Myocyte (in vitro differentiated cells): Measurements from ENCODE around the gene ABR. TPM values are rescaled to one million over a fixed set of nuclear protein-coding genes. Genes with fewer than 3 reads are reported as not detected.

Experiments used
- DNase-seq: peaks from one replicate; pipeline ENCODE4 v3.0.0-alpha.2; 2012; ENCODE audit warnings: low read depth
- total RNA-seq: library from RNA; depleted of rRNA; stranded (reverse); fragments of >200 nt; gene quantifications from 2 replicates; pipeline ENCODE4 v1.2.3, GENCODE V29; 2014

The ABR gene
- total RNA-seq, 1 donor from 2014 or later: 71.9 TPM

DNA sequence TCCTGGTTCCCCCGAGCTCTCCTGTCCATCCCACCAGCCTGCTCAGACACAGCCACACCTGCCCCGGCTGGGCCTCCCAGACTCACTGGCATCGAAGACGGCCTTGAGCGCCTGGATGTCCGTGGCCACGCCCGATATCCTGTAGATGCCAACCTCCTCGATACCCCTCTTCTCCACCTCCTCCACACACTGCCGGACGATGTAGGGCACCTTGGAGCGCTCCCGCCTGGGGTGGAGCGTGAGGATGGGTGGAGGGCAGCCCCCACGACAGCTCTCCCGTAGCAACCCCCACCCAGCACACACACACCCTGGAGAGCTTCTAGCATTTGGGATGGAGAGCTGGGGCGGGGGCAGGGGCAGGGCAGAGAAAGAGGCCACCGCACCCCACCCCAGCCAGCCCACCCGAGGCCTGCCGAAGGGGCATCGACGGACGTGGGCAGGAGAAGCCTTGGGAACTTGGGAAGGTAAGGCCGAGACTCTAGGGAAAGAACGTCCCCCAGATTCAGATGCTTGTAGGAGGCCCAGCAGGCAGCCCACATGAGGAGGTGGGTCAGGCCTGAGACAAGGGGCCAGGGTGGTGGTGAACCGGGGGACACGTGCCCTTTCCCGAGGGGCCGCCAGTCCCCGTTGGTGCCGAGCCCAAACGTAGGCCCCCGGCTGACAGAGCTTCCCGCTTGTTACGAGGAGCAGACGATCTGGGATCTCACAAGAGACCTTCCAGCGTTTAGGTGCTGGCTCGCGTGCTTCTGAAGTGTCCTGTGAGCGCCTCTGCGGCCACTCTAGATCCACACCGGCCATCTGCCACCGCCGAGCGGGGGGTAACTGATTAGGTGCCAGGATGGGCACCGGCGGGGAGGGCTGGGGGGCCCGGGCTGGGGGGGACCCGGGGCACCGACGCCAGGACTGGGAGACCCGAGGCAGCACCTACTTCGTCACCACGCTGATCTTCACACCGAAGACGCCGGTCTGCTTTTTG is 167.7 kb downstream of the ABR start:
- no peak for DNase-seq

DNA sequence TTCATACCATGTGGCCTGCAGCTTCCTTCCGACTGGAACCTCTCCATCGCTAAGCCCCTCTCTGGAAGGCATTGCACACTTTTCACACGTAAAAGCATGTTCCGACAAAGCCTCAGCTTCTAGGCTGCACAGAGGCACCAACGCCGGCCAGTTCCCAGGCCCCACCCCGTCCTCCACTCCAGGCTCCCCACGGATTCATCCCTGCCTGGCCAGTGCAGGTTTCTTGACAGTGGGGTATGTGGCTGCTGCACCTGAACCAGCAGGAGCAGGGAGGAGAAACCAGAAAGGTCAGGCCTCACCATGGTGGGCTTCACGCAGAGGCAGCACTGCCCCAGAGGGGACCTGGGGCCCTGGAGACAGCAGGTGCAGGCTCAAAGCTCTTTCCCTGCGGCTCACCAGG is 168.6 kb downstream of the ABR start:
- DNase-seq: no peak

DNA sequence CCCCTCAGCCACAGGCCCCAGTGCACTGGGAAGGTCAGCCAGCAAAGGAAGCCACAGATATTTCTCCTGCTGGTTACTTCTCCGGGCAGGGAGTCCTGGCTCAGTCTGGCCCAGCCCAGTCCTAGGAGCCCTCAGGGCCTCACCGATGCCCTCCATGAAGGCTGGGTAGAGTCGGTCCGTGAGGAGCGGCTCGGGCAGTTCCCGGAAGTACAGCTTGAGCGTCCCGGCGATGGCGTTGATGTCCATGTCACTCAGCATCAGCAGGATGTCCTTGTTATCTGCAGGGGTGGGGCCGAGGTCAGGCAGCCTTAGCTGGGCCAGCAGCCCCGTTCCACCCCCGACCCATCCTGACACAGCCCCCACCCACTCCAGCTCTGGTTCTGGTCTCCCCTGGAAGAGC is 169.2 kb downstream of the ABR start:
- DNase-seq: no peak

DNA sequence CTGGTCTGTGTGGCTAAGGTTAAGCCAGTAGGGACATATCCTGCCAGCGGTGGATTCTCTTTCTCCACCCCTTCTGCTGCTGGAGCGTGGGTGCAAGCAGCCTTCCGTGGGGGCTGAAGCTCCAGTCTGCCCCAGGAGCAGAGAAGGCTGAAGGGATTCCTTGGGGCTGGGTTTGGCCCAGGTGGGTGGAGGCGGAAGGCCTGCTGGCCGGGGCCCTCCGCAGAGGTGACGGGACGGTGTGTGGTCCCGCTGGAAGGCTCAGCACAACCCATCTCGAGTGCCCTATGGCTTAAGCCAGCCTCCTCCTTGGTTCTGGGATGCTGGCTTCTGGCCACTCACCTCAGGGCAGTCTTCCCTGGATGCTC is 169.7 kb downstream of the ABR start:
- no peak for DNase-seq

DNA sequence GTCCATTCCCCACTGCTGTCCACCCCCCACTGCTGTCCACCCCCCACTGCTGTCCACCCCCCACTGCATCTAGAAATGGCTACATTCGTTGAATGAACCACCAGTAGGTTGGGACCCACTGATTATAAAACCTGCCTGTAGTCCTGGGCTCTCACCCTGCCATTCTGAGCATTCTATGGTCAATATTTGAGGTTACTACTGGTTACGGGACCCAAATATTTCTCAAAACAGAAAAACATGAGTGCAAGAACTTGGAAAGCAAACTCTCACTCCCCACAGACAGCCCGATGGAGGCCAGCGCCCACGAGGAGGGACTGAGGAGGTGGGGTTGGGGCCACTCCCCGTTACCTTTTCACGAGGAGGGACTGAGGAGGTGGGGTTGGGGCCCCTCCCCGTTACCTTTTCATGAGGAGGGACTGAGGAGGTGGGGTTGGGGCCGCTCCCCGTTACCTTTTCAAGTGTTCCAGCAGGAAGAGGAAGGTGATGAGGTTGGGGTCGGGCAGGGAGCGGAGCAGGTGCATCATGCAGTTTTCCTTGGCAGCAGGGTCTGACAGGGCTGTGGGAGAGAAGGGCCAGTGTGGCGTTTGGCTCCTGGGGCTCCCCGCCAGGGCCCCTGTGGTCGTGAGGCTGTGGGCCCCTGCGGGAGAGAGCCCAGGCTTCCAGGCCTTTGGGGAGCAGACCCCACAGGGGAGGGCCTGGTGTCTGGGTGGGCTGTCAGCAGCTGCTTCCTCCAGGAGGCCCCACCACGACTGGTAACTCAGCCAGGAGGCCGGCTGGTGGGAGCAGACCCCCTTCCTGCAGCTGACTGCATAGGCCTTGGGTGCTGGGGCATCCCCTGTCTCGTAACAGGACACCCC is 170.3 kb downstream of the ABR start:
- no peak for DNase-seq

DNA sequence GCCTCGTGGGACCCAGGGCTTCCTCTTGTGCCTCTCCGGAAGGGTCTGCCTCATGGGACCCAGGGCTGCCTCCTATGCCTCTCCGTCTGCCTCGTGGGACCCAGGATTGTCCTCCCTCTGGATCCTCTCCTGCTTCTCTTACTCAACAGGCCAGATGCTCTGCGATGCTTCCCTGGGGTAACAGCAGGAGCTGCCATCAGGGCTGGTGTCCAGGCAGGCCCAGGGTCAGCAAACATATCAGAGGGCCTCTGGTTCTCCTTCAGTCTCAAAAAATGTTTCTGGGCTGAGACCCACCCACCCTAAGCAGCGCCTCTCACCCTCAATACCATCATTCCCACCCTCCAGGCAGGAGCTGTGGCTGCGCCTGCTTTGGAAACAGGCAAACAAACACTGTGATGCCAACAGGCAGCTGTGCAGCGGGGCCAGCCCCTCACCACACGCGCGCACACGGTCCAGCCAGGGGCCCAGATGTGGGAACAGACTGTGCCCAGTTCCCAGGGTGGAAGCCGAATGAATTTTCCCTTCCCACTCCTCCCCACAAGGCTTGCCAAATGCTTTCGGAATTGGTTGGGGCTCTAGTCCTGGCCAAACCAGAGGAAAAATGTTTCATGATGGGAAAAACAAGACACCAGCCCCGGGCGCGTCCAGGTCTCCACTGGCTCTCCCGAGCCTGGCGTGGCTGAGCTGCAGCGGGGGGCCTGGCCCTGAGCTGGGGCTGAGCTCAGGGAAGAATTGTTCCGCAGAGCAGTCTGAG is 171.6 kb downstream of the ABR start:
- no peak for DNase-seq

DNA sequence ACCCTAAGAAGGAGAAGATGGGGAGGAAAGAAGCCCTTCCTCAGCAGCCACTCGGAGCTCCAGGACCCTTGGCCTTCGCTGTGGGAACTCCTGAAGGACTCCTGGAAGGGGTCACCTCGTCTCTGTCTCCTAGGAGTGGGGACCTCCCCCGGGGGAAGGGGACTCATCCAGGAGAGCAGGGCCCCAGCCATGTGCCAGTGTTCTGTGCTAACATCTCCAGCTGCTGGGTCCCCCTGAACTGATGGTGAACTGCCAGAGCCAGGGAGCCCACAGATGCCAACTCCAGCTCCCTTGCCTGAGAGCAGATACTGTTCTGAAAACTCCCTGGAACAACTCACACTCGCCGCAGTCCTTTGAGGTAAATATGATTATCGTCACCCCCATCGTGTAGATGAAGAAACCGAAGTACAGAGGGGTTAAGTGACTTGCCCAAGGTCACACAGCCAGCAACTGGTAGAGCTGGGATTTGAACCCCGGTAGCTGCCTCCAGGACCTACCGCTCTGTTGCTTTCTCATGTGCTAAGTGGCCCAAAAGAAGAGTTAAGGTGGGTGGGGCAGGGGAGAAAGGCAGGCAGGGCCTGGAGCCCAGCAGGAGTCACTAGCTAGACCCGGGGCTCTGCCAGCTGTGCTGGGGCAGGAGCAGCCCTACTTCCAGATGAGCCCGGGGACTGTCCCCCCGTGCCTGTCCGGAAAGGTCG is 172.3 kb downstream of the ABR start:
- DNase-seq: no peak

DNA sequence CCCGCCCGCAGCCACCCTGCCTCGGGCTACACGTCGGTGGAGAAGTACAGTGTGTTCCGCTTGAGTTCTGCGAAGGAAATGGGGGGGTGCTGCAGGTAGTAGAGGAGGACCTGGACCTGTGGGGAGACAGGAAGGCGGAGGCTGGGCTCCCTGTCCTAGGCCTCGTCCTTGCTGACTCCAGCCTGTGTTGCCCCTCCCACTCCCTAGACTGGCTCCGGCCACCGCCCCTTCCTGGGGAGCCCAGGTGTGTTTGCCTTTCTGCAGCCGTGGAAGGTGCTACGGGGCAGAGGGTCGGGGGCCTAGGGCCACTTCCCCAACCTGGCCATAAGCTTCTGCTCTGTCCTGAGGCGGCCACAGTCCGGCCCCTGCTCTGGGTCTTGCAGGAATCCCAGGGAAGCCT is 173.7 kb downstream of the ABR start:
- no peak for DNase-seq

DNA sequence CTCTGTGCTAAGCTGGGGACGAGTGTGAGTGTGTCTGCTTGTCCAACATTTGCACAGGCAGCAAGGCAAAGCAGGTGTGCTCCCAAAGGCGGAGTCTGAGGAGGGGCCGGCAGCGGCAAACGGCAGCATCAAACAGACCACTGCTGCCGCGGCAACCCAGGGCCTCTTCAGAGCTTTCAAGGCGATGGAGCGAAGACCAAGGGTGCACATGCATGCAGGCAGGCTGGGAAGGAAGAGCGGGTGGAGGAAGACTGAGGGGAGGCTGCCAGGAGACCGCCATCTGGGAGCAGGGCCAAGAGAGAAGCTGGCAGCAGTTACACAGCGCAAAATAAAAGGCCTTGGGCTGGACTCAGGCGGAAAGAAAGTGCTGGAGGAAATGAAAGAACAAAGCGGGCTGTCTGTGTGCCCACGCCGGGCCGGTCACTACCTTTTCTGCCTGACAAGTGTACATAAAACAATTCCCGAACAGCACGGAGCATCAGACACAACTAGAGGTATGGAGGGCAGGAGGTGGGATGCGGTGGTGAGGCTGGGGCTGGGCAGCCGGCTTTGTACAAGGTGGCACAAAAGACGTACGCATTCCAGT is 174.3 kb downstream of the ABR start:
- DNase-seq: no peak

DNA sequence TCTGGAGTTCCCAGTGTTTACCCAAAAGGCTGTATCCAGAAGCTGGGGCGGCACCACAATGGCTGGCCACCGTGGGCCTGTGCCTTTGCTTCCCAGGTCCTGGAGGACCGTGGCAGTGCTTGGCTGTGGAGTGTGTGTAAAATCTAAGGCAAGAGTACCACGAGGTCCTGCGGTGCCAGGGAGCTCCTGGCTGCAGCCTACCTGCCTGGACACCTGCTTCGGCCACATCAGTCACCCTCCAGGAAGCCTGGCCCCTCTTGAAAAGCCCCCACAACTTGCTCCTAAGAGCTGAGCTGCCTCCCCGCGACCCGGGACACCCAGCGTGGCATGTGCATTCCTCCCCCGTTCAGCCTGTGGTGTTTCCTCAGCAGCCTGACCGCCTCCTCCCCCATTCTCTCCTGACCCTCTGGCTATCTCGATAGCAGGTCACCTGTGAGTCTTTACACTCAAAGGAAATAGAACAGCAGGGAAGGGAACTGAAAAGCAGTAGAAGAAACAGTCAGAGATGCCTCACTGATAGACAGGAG is 174.9 kb downstream of the ABR start:
- no peak for DNase-seq

DNA sequence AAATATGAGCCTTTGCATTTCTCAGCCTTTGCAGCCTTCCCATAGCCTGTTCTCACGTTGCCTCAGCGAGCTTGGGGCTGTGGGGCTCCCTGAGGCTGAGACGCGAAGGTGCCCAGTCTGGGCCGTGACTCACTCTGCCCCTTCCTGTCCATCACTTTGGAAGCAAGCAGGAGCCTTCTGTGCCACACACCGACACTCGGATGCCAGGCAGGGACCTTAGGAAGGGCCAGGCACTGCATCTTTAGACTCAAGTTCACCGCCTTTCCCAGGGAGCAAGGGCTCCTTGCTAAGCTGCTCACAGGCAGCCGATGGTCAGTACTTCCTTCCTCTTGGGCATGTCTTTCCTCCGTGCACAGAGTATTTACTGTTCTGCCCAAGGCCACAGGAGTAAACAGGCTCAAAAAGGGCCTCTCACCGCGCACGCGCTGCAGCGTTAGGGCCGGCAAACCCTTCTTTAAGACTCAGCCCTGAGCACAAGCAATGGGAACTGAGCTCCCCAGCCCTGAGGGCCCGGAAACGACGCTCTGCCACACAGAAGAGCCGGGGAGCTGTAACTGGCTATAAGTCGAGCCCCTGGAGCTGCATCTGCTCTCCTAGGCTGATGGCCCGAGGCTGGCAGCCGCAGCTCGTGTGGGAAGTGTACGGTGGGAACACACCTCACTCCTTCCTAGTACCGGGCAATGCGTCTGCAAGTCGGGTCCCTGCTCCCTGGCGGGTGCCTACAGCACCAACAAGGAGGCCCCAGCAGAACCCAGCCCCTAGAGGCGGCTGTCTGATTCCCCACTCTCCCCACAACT is 175.6 kb downstream of the ABR start:
- DNase-seq: no peak

DNA sequence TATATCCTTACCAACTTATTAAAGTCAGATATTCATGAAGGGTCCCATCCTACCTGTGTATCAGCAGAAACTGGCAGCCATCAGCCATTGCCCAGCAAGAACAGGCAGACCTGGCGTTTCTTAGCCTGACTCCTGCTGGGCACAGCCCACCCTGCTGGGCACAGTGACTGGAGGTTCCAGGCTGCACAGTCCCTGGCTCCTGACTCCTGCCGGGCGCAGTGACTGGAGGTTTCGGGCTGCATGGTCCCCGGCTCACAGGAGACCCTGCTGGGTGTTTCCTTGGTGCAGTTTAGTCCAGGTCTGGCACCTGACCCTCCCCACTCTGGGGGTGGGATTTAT is 176.2 kb downstream of the ABR start:
- DNase-seq: no peak

DNA sequence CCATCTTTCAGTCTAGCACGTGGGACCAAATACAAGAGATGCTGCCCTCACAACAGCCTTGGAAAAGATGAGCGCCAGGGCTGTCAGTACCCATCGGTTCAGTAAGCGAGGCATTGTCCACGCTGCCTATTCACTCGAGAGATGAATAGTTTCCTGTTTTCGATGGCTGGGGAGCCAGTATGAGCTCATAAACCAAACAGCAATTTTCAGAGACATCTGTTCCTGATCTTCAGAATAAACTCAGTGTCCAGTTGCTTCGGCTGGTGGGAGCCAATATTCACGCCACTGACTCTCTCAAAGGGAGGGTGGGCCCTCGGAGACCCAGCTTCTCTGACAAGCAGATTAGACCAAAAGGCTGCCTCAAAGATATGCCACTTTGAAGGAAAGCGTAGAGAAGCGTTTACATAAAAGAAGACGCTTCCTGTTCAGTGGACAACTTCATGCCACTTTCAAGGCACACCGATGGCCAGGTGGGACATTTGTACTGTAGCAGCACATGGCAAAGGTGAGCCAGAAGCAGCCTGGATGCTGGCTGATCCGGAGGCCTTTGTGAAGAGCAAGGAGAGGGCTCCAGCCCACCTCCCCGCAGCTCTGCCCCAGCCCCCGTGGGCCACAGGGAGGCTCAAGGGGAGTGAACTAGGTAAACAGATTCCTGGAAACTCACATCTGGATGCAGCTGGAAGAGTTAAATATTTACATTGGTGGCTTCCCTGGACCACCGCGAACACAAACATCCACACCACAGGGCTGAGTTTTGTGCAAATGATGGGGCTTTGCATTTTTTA is 176.8 kb downstream of the ABR start:
- DNase-seq: peak; percentile 72

DNA sequence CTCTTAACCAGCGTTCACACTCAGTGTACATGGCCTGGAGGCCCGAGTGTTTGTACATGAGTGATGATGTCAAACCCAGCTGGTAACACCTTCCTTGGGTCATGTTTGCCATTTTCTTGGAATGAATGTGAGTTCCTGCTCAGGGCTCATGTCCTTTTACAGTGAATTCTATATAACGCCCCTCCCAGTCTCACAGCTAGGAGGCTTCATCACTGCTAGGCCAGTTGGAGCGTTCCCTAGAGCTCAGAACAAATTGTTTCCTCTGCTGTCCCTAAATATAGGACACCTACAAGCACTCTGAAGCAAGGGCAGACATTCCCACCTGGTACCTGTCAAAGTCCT is 177.4 kb downstream of the ABR start:
- DNase-seq: no peak

DNA sequence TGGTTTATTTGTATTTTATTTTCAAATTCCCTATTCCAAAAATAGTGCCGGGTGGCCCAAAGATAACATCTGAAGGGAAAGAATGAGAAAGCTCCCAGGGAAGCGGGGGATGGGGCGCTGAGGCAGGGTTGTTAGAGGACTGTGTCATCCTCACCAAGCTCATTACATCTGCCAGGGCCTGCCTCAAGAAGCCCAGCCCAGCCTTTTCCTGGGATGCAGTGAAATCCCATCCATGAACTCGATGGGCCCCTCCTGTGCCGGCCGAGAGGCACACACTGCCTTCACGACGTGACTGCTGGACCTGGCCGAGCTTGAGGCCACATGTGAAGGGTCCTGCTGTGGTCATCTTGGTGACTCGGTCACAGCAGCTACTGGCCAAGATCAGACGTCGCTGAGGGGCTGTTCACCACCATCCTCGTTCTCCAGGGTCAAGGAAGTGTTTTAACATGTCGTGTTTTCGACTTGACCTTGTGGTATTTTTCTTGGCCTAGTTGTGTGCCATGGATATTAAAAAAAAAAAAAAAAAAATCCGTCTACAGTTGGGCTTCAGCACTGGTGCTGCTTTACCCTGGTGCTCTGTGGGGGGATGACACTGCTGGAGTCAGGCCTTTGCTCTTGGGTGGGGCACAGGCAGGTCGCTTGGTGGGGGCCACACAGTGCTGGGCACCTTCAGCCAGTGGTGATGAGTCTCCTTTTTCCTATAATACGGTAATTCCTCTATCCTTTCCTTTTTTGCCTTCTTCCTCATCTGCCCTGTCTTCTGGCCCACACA is 178.0 kb downstream of the ABR start:
- DNase-seq: peak; percentile 87

DNA sequence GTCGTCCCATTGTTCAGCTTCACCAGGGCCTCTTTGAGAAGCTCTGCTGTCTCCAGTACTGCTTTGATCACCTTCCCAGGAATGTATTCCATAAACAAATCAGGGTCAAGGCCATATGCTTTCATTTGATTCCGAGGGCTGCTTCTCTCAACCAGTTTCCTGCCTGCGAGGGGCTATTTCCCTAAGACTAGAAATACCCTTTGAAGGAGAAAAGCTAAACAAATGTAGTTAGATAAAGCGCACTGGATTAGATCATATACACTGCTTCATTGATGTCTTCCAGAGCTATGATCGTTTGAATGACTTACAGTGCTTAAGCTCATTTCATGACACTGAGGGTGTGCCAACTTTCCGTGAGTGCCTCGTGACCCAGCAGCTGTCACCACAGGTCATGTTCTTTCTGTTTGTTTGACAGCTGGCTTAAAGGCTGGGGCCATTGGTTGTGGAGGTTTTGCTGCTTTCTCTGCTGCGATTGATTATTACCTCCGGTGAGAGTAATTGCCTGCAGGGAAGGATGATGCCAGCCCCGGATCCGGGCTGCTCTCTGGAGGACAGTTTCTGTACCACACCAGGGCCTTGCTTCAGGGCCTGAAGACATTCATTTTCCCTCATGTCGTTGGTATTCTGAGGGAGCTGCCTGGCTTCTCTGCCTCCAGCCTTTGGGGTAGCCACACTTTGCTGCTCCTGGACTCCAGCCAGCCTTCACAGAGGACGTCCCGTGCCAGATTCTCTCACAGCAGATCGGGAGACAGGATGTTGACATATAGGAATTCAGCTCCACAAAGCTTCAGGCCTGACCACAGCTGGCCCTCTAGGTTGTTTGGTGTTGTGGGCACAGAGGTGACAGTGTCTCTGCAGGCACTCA is 179.0 kb downstream of the ABR start:
- peak; percentile 95 for DNase-seq

DNA sequence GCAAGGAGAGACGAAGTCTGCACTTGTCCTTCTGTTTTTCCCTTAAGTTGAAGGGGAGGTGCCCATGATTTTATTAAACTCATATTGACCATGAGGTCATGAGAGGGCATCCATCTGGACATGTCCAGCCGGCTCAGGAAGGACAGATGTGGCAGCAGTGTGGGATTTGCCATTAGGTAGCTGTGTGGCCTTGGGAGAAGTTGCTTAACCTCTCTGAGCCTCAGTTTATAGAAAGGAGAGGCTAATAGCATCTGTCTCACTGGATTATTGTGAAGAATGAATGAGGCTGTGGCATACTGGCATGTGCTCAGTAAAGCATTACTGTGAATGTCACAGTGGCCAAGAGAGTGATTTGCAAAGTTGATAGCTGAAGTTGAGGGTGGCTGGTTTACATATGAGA is 181.7 kb downstream of the ABR start:
- no peak for DNase-seq
